Natural killer cell (primary cell): ENCODE data around the gene BCAS1. TPM values are rescaled to one million over a fixed set of nuclear protein-coding genes. Genes with fewer than 3 reads are reported as not detected.

Source experiments
- ATAC-seq, 3 donors: fragments of 150-1000 bp in 2 of 3; fragments of 200-7000 bp in 1 of 3; cut with Tn5 transposase; 1 replicate in 1 of 3; 2 replicates in 2 of 3; pipeline ENCODE4 v1.10.0; 2021; ENCODE audit warnings: mild to moderate bottlenecking in 2 of 3, moderate library complexity in 2 of 3
- DNase-seq, 2 donors: peaks; one replicate each; pipeline versions ENCODE4 v3.0.0 to v3.0.0-alpha.2; 2013 to 2021; ENCODE audit warnings: mixed read lengths in 1 of 2
- H3K27ac ChIP-seq: one replicate; pipeline ENCODE4 v1.5.1; 2013; ENCODE audit warnings: mild to moderate bottlenecking, low read length
- H3K27me3 ChIP-seq: one replicate; pipeline ENCODE4 v1.6.1; 2013; ENCODE audit warnings: low read length; ENCODE audit not compliant: control insufficient read depth, insufficient read depth
- H3K36me3 ChIP-seq: one replicate; pipeline ENCODE4 v1.6.1; 2013; ENCODE audit warnings: low read length; ENCODE audit not compliant: control insufficient read depth, insufficient read depth
- H3K4me1 ChIP-seq: one replicate; pipeline ENCODE4 v1.6.1; 2013; ENCODE audit warnings: low read length; ENCODE audit not compliant: control insufficient read depth, insufficient read depth
- H3K4me3 ChIP-seq: one replicate; pipeline ENCODE4 v1.5.1; 2013; ENCODE audit warnings: low read length
- H3K9me3 ChIP-seq: one replicate; pipeline ENCODE4 v1.6.1; 2013; ENCODE audit warnings: low read length; ENCODE audit not compliant: control insufficient read depth, insufficient read depth
- H3K27ac Mint-ChIP-seq, 2 donors: one replicate each; pipeline ENCODE4 v1.8.0; 2022; ENCODE audit warnings: mild to moderate bottlenecking in 2 of 2, mixed read lengths in 2 of 2, moderate library complexity in 1 of 2
- H3K27me3 Mint-ChIP-seq, 2 donors: one replicate each; pipeline ENCODE4 v1.8.0; 2022; ENCODE audit warnings: low read depth in 2 of 2, mixed read lengths in 2 of 2
- H3K36me3 Mint-ChIP-seq: one replicate; pipeline ENCODE4 v1.8.0; 2022; ENCODE audit warnings: mixed read lengths
- H3K4me1 Mint-ChIP-seq, 2 donors: one replicate each; pipeline ENCODE4 v1.8.0; 2022; ENCODE audit warnings: mixed read lengths in 2 of 2
- H3K4me3 Mint-ChIP-seq: one replicate; pipeline ENCODE4 v1.8.0; 2022; ENCODE audit warnings: mild to moderate bottlenecking, moderate library complexity, mixed read lengths
- H3K9me3 Mint-ChIP-seq, 2 donors: one replicate each; pipeline ENCODE4 v1.8.0; 2022; ENCODE audit warnings: mixed read lengths in 2 of 2
- CTCF ChIP-seq: fragments of 200-600 bp; IDR thresholded peaks from one replicate; pipeline ENCODE4 v1.8.0; 2022; ENCODE audit warnings: antibody characterized with exemption
- WGBS: methylation state at CpG from one replicate; pipeline ENCODE4 v1.1.7; 2013; ENCODE audit warnings: missing lambda C conversion rate; ENCODE audit not compliant: insufficient coverage; 5-methylcytosine and 5-hydroxymethylcytosine counted together
- intact Hi-C: fragments of 100-400 bp; cut with micrococcal nuclease; formaldehyde crosslinking; loops from one replicate; pipeline ENCODE4 v1.14.2; 2022
- total RNA-seq, 4 donors: library from RNA; stranded (reverse); fragments of 120-200 nt in 1 of 4; gene quantifications; one replicate each; pipeline versions ENCODE4 v1.2.3 to v1.2.4, GENCODE V29; 2013 to 2022

The BCAS1 gene
- total RNA-seq, 3 donors from 2014 or later (not counting 1 experiment from before 2014, with no cell fraction given) = 0.31 to 1.2 (median 0.68) TPM

- Histone ChIP-seq H3K27me3 (no peaks in the 10 kb centered on the region), H3K36me3 (no peaks in the 10 kb centered on the region), H3K4me3 (no peak overlapping the region), H3K9me3 (no peaks in the 10 kb centered on the region), H3K27ac (no peak overlapping the region), H3K4me1 (peaks cover 21% of the 10 kb centered on the region)
- no peak for TF ChIP-seq CTCF
- ATAC-seq (no peak), DNase-seq (no peak)
- no peaks in the 10 kb centered on the region for H3K9me3 Mint-ChIP-seq
- 94% methylated on average over 2 of the region's 4 CpGs for WGBS
- peaks cover 30 to 34% of the 10 kb centered on the region in 2 donors for H3K4me1 Mint-ChIP-seq
- H3K4me3 Mint-ChIP-seq = no peak overlapping the region
- H3K36me3 Mint-ChIP-seq = no peaks in the 10 kb centered on the region
- no peak overlapping the region for H3K27ac Mint-ChIP-seq
- no peaks in the 10 kb centered on the region for H3K27me3 Mint-ChIP-seq
- intact Hi-C loops = no loop called here
Measured at GRCh38 chr20:53900380-53900999, 169.9 kb downstream of the BCAS1 start.

- no peaks in the 10 kb centered on the region for H3K9me3 Mint-ChIP-seq
- WGBS = 36% methylated on average over 8 of the region's 8 CpGs
- ATAC-seq (peak; percentile 85 to 93 (median 86)), DNase-seq (peak; percentile 31 to 78)
- H3K36me3 Mint-ChIP-seq = no peaks in the 10 kb centered on the region
- Histone ChIP-seq H3K27ac (peak overlapping the region; percentile 49), H3K36me3 (no peaks in the 10 kb centered on the region), H3K4me1 (peaks cover 29% of the 10 kb centered on the region), H3K9me3 (no peaks in the 10 kb centered on the region), H3K4me3 (no peak overlapping the region), H3K27me3 (no peaks in the 10 kb centered on the region)
- peak overlapping the region; percentile 29 to 52 for H3K27ac Mint-ChIP-seq
- intact Hi-C loops = no loop called here
- H3K4me1 Mint-ChIP-seq = peaks cover 38 to 39% of the 10 kb centered on the region in 2 donors
- no peak for TF ChIP-seq CTCF
- H3K27me3 Mint-ChIP-seq = no peaks in the 10 kb centered on the region
- H3K4me3 Mint-ChIP-seq = no peak overlapping the region
Measured at GRCh38 chr20:53899351-53900167, 170.8 kb downstream of the BCAS1 start.

GRCh38 chr20:53898556-53898931 is 171.8 kb downstream of the BCAS1 start:
- H3K27me3 Mint-ChIP-seq = no peaks in the 10 kb centered on the region
- H3K36me3 Mint-ChIP-seq = no peaks in the 10 kb centered on the region
- no peak overlapping the region for H3K4me3 Mint-ChIP-seq
- H3K27me3 ChIP-seq = no peaks in the 10 kb centered on the region
- H3K4me3 ChIP-seq = no peak overlapping the region
- no peak for ATAC-seq
- peaks cover 31% of the 10 kb centered on the region for H3K4me1 ChIP-seq
- H3K9me3 ChIP-seq = no peaks in the 10 kb centered on the region
- no peaks in the 10 kb centered on the region for H3K9me3 Mint-ChIP-seq
- intact Hi-C loops = no loop called here
- no peaks in the 10 kb centered on the region for H3K36me3 ChIP-seq
- peak overlapping the region; percentile 29 to 52 for H3K27ac Mint-ChIP-seq
- H3K27ac ChIP-seq = no peak overlapping the region
- peaks cover 41% of the 10 kb centered on the region in 2 donors for H3K4me1 Mint-ChIP-seq
- DNase-seq = no peak
- WGBS = over 99% methylated on average over 8 of the region's 8 CpGs
- TF ChIP-seq CTCF = no peak
